NCI-H2081 (cell line): Measurements from ENCODE around the gene ZEB1.
A peak's percentile ranks its signal among the peaks of the same experiment; 100 is the strongest.
"Not testable (repeated sequence)": the region's sequence is repeated elsewhere in the genome, so short reads cannot be mapped to it uniquely, and the experiment has no call there.

Experiments used
- DNase-seq, 2 experiments: peaks; one replicate each; lab custom pipeline; 2025; lab: John Stamatoyannopoulos, UW

The ZEB1 gene

DNA sequence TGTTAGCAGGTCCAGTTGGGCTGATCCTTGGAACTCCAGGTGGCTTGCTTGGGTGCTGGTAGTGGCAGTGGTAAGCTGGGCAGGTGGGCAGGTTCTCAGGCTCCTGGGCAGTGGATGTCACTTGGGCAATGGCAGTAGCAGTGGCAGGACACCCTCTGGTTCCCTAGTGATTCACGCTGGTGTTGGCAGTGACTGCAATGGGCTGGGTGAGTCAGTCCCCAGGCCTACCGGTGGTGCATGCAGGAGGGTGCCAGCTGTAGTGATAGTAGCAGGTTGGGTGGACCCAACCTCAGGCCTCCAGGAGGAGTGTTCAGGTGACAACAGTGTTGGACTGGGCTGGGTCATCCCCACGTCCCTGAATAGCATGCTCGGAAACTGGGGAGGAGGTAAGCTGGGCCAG lies 189.2 kb downstream of the ZEB1 start:
- no peak for DNase-seq

DNA sequence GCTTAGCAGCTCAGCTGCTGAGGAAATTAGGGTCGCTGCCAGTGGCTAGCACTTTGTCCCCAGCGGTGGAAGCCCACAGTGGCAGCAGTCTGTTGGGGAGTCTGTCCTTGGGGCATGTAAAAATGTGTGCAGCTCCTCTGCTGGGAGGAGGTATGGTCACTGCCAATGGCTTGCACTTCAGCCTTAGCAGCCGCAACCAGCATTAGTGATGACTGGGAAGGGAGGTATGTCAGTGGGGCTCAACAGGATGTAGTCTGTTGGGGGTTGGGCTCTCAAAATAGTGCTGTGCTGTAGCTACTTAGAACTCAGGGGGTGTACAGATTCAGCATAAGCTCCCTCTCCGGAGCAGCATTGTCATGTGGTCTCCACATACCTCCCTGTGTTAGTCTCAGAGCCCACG lies 189.9 kb downstream of the ZEB1 start:
- DNase-seq, result no peak

DNA sequence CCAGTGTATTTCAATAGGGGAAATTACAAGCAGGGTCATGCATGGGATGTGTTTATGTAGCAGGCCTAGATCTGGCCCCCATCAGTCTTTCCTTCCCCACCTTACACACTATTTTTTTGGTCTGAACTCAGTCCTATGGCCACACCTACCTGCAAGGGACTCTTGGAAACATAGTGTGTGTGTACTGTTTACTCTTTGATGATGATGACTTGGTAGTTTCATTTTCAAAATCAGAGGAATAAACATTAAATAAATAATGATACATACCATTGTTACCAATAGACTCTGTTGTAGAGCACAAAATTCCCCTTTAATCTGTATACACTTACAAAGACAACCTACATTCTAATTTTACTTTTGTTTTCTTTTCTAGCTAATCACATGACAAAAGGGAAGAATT lies 191.0 kb downstream of the ZEB1 start:
- no peak for DNase-seq

DNA sequence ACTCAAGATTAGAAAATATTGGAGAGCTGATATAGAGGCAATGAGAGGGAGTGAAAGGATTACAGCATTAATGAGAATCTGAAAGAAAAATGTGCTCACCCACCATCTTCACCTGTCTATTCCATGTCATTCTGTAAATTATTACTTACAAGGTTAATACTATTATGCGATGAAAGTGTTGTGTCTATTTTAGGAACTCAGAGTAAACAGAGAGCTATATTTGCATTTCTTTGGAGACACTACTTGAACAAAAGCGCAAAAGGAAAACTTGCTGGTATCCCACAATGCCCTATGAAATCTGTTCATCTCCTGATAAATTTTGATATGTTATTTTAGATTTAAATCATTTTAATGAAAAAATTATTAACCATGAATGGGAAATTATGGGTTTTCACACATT lies 196.1 kb downstream of the ZEB1 start:
- DNase-seq, result no peak

DNA sequence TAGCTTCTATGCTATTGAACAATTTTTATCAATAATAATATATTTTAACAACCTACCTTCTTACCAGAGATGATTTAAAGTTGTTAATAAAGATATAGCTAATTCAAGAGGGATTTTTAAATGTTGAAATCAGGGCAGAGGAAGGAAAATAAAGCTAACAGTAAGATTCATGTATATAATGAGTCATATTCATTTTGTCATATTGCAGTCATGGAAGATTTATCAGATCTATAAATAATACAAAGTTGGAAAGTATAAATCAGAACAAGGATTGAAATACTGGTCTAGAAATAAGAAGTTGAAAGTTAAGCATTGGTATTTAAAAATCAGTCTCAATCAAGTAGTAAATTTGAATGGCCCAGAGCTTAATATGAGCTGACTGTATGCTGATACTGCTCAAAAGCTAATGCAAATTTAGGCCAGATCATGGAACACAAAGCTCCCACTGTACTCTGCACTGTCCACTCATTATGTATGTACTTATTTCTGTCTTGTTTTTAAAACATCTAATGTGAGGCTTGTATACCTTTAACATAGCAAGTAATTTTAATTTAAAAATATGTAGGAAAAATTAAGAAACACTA lies 196.9 kb downstream of the ZEB1 start:
- no peak for DNase-seq

DNA sequence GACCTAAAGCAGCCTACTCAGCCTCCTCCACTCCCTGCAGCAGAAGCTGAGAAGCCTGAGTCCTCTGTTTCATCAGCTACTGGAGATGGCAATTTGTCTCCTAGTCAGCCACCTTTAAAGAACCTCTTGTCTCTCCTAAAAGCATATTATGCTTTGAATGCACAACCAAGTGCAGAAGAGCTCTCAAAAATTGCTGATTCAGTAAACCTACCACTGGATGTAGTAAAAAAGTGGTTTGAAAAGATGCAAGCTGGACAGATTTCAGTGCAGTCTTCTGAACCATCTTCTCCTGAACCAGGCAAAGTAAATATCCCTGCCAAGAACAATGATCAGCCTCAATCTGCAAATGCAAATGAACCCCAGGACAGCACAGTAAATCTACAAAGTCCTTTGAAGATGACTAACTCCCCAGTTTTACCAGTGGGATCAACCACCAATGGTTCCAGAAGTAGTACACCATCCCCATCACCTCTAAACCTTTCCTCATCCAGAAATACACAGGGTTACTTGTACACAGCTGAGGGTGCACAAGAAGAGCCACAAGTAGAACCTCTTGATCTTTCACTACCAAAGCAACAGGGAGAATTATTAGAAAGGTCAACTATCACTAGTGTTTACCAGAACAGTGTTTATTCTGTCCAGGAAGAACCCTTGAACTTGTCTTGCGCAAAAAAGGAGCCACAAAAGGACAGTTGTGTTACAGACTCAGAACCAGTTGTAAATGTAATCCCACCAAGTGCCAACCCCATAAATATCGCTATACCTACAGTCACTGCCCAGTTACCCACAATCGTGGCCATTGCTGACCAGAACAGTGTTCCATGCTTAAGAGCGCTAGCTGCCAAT lies 202.2 kb downstream of the ZEB1 start:
- no peak for DNase-seq

DNA sequence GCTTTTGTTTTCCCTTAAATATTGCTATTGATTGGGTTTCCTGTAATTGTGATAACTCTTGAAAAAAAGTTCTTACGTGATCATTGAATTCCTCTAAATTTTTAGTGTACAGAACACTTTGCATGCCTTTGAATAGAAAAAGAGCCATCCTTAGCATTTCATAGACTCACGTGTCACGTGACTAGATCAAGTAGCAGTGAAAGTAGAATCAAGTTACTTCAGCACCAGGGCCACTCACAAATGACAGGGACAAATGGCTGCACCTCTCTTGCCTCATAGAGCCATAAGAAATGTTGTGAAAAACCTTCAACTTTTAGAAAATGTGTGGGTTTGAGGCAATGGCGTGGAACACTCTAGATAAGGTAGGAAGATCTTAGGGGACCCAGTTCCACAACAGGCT lies 203.8 kb downstream of the ZEB1 start:
- DNase-seq, result no peak

DNA sequence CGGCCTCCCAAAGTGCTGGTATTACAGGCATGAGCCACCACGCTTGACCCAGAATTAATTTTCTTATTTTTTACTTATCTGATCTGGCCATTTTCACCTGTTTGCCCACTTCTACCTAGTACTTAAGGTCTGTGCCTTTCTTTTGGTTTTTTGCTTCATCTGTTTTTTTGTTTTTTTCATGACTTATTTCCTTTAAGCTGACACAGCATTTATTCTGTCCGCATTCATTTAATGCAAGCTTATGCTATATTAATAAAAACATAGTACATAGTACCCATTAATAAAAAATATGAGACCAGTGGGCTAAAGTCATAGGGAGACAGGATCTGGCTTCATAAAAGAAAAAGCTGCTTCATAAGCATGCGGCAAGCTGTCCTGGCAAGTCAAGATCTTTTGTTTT lies 205.4 kb downstream of the ZEB1 start:
- no peak for DNase-seq

DNA sequence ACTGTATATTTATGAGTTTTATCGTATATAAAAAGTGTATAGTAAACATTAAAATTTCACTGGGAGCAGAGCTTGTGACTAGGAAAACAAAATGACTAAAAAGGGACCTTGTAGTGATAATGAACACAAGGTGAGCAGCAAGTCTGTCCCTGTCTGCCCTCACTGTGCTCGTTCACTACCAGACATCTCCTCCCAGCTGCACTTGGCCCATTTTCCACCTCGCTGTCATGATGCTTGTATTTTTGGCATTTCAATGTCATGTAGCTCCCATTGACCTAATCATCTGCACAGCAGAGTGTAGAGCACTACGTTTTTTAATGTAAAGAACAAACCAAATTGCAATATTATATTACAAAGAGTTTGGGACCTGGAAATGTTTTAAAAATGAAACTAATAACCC lies 207.2 kb downstream of the ZEB1 start:
- DNase-seq, result no peak

DNA sequence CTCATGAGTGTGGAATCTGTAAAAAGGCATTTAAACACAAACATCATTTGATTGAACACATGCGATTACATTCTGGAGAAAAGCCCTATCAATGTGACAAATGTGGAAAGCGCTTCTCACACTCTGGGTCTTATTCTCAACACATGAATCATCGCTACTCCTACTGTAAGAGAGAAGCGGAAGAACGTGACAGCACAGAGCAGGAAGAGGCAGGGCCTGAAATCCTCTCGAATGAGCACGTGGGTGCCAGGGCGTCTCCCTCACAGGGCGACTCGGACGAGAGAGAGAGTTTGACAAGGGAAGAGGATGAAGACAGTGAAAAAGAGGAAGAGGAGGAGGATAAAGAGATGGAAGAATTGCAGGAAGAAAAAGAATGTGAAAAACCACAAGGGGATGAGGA lies 207.7 kb downstream of the ZEB1 start:
- DNase-seq, result no peak

DNA sequence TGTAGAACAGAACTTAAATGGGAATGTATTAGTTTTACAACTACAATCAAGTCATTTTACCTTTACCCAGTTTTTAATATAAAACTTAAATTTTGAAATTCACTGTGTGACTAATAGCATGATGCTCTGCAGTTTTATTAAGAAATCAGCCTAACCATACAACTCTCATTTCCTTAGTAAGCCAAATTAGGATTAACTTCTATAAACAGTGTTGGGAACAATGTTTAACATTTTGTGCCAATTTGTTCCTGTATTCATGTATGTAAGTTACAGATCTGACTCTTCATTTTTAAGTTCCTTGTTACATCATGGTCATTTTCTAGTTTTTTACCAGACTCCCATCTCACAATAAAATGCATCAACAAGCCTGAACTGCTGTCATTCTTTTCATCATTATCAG lies 209.8 kb downstream of the ZEB1 start:
- no peak for DNase-seq

DNA sequence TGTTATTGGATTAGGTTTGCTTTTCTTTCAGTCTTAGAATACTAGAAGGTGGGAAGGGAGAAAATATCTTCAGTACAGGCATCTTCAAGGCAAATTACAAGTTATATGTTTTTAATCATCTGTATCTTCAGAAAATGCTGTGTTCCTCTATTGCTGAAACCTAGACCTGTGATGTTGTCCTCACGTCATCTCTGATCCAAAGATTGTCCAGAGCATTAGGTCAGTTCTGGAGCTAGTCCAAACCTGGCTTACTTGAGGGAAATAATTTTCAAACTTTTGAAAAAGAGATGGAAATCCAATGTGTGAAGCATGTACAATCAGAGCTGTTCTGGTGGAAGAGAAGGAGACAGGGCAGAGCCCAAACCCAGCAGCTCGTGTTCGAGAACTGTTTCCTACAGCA lies 217.3 kb downstream of the ZEB1 start:
- no peak for DNase-seq

DNA sequence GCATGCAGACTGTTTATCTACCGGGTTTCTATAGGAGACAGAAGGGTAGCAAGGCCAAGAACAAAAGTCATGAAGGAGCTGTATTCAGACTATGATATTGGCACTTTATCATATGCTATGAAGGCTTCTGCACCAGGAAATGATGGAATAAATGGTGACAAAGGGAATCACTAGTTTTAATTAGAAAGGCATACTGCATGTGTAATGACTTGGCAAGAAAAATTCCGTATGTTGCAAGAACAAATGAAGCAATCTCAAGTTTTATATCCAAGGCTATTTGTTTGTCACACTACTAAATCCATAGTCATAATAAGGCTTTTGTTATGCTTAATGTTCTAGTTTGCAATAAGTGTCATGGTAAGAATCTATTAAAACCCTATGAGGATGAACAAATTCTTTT lies 230.9 kb downstream of the ZEB1 start:
- DNase-seq, result no peak

DNA sequence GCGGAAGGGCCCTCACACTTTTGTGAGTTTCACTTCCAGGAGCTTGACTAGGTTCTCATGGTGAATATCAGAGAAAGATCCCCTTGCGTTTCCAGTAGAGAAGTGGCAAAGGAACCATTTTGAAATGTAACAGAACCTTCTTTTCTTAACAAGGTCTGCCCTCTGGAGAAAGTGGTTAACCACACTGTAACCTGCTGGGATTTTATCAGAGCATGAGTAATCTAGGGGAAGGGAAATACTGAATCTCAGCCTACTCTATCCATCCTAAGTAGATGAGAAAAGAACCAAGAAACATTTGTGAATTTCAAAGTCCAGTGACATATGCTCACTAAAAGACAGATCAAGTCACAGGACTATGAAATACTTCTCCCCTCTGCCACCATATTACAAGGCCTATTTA lies 235.5 kb downstream of the ZEB1 start:
- DNase-seq, result no peak

DNA sequence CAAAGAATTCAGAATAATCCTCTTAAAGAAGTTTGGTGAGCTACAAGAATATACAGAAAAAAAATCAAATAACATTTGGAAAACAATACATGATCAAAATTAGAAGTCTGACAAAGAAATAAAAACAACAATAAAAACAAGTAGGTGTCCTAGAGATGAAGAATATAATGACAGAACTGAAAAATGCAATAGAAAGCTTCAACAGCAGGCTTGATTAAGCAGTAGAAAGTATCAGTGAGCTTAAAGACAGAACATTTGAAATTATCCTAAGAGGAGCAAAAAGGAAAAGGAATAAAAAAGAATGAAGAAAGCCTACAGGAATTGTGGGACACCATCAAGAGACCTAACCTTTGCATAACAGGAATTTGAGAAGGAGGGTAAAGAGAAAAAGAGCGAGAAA lies 238.8 kb downstream of the ZEB1 start:
- DNase-seq, result no peak

DNA sequence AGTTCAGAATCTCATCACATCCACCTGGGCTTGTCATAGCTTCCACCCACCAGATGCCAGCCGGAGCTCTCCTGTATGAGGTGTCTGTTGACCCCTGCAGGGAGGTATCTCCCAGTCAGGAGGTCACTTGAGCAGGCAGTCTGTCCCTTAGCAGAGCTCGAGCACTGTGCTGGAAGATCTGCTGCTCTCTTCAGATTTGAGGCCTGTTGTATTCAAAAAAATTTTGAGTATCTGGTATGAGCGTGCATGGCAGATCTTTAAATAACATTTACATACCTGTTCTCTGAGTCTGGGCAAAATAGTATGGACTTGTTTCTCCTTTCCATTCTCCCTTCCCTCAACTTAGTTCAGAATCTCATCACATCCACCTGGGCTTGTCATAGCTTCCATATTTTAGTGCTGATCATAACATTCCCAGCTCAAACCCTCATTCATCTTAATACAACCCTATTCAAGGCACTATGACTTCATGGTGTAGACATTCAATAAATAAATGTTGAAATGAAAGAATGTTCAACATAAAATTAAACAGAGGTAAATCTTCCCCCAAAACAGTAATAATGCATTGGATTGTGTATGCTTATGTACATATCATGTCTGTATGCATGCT lies 249.3 kb downstream of the ZEB1 start:
- DNase-seq, result not testable (repeated sequence)

DNA sequence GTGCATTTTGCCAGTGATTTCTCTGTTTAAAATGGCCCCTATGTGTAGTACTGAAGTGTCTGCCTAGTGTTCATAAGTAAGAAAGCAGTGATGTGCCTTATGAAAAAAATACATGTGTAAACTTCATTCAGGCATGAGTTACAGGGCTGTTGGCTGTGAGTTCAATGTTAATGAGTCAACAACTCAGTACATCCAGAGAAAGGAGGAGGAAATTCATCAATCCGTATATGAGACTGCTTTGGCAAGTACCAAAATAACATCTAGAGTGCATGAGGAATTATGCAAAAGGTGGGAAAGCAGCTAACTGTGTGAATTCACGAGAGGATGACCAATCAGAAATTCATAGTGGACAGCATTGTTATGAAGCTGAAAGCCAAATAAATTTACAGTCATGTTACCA lies 255.6 kb downstream of the ZEB1 start:
- DNase-seq, result no peak

DNA sequence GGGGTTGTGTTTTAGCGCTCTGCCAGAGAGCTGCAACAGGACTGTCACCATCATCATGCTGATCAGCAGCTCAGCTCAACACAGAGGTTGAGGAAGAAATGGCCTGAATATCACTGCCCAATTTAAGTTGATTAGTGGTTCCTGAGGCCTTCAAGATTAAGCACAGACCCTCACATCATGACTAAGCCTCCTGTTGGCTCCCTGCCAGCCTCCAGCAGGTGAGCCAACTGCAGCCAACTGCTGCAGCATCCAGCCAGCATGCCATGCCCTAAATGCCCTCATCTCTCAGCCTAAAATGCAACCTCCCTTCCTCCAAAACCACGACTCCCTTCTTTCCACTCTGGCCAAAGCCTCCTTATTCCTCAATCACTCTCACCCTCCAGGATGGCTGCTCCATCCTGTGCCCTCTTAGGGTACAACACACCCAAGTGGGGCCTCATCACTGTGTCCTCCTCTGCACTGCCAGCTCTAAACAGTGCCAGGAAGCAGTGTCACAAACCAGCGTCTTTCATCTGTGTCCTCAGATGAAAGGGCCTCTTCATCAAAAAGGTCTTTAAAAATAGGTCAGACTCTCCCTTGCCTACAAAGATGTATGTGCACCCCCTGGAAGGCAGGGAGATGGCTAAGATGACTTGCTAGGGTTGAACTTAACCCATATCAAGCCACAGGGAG lies 259.3 kb downstream of the ZEB1 start:
- peak in 1 of 2 experiments; percentile 0 for DNase-seq

DNA sequence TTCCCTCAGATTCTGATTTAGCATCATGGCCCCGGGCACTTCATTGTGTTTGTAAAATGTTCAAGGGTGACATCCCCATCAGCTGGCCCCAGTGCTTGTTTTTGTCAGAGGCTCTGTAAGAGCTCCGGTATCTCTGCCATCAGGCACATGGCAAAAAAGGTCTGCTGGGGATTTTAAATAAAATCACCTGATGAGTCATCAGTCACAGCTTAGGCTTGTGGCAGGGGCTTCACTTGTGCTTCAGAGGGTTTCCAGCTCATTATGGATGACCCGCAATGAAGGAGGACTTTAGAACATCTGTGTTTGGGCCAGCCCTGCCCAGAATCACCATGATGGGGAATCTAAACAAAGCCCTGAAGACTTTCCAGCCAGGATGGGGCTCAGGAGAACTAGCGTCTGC lies 259.9 kb downstream of the ZEB1 start:
- no peak for DNase-seq
